Progenitor cell of endocrine pancreas (in vitro differentiated cells): ENCODE data around the gene UGDH. TPM values are rescaled to one million over a fixed set of nuclear protein-coding genes. Genes with fewer than 3 reads are reported as not detected.
"Not testable (repeated sequence)": the region's sequence is repeated elsewhere in the genome, so short reads cannot be mapped to it uniquely, and the experiment has no call there.

Source experiments
- DNase-seq: peaks from one replicate; pipeline ENCODE4 v3.0.0; 2021; ENCODE audit warnings: low spot score; ENCODE audit not compliant: unreplicated experiment
- H3K27ac Mint-ChIP-seq: 2 replicates; pipeline ENCODE4 v1.8.0; 2021; ENCODE audit warnings: mild to moderate bottlenecking, moderate library complexity, mixed read lengths
- H3K27me3 Mint-ChIP-seq: 2 replicates; pipeline ENCODE4 v1.8.0; 2021; ENCODE audit warnings: mixed read lengths
- H3K36me3 Mint-ChIP-seq: 2 replicates; pipeline ENCODE4 v1.8.0; 2022; ENCODE audit warnings: mixed read lengths; ENCODE audit not compliant: insufficient read depth
- H3K4me1 Mint-ChIP-seq: 2 replicates; pipeline ENCODE4 v1.8.0; 2021; ENCODE audit warnings: low read depth, mixed read lengths
- H3K4me3 Mint-ChIP-seq: 2 replicates; pipeline ENCODE4 v1.8.0; 2021; ENCODE audit warnings: low read depth, mild to moderate bottlenecking, moderate library complexity, mixed read lengths
- H3K9me3 Mint-ChIP-seq: 2 replicates; pipeline ENCODE4 v1.8.0; 2021; ENCODE audit warnings: low read depth, mixed read lengths
- total RNA-seq: library from RNA; stranded (reverse); gene quantifications from 2 replicates; pipeline ENCODE4 v1.2.1, GENCODE V29; 2021
- TF ChIP-seq, protein P1 (sequence below): fragments of 200-600 bp; sonication (generic); IDR thresholded peaks from one replicate; pipeline ENCODE4 v1.5.0; 2021; ENCODE audit warnings: antibody characterized with exemption, mild to moderate bottlenecking; ENCODE audit not compliant: unreplicated experiment

Gene UGDH
- total RNA-seq, 1 donor from 2014 or later = 607 TPM

DNA sequence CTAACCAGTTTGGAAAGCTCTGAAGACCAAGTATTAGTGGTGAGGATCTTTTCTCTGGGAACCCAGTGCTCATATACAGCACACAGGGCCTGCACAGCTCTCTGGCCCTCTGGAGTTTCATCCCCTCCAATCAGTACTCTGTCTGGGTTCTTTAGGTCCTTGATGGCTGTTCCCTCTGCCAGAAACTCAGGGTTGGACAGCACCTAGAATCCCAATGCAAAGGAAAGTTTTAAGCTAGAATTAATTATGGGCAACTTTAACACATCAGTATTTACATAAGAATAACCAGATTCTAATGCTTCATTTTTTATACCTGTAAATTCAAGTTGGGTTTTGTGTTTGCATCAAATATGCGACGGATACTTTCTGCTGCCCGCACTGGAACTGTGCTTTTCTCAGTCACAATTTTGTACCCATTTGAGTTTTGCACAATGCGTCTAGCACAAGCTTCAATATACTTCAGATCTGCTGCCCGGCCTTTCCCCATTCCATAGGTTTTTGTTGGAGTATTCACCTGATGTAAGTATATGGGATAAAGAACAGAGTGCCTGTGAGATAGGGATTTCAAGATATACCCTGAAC is 16.8 kb downstream of the UGDH start:
- Mint-ChIP-seq H3K9me3 (no peaks in the 10 kb centered on the region), H3K27ac (peak overlapping the region; percentile 20), H3K4me1 (peaks cover 7% of the 10 kb centered on the region), H3K4me3 (no peak overlapping the region), H3K27me3 (no peaks in the 10 kb centered on the region), H3K36me3 (peaks cover 45% of the 10 kb centered on the region)
- DNase-seq = no peak
- TF ChIP-seq, protein P1, sequence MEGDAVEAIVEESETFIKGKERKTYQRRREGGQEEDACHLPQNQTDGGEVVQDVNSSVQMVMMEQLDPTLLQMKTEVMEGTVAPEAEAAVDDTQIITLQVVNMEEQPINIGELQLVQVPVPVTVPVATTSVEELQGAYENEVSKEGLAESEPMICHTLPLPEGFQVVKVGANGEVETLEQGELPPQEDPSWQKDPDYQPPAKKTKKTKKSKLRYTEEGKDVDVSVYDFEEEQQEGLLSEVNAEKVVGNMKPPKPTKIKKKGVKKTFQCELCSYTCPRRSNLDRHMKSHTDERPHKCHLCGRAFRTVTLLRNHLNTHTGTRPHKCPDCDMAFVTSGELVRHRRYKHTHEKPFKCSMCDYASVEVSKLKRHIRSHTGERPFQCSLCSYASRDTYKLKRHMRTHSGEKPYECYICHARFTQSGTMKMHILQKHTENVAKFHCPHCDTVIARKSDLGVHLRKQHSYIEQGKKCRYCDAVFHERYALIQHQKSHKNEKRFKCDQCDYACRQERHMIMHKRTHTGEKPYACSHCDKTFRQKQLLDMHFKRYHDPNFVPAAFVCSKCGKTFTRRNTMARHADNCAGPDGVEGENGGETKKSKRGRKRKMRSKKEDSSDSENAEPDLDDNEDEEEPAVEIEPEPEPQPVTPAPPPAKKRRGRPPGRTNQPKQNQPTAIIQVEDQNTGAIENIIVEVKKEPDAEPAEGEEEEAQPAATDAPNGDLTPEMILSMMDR = no peak

DNA sequence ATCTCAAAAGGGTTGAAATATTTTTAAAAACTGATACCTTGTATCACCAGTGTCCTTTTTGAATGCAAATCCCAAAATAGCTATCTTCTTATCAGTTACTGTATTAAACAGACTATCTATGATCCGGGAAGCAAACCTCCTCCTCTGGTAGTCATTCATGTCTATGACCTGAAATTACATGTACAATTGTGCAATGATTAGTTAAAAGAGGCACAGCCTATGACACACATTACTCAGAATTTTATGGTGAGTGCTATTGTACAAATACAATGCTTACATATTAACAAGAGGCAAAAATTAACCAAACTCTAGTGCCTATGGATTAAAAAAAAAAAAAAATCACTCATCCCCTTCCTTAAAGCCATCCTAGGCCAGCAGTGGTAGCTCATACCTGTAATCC is 21.7 kb downstream of the UGDH start:
- Mint-ChIP-seq H3K4me3 (no peak overlapping the region), H3K4me1 (peaks cover 1% of the 10 kb centered on the region), H3K27me3 (no peaks in the 10 kb centered on the region), H3K36me3 (peaks cover 58% of the 10 kb centered on the region), H3K27ac (peak overlapping the region; percentile 77), H3K9me3 (no peaks in the 10 kb centered on the region)
- TF ChIP-seq, protein P1 = no peak
- no peak for DNase-seq

DNA sequence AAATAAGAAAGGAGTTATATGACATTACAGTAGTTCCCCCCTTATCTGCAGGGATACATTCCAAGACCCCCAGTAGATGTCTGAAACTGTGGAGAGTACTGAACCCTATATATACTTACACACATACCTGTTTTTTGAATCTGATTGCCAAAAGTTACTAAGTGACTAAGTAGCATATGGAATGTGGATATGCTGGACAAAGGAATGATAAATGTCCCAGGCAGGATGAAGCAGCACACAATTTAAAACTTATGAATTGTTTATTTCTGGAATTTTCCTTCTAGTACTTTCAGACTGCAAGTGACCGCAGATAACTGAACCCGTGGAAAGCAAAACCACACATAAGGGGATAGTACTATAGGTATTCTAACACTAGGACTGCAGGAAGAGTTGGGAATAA is 22.7 kb downstream of the UGDH start:
- Mint-ChIP-seq H3K27me3 (no peaks in the 10 kb centered on the region), H3K27ac (peak overlapping the region; percentile 67), H3K4me1 (peaks cover 1% of the 10 kb centered on the region), H3K9me3 (no peaks in the 10 kb centered on the region), H3K36me3 (peaks cover 52% of the 10 kb centered on the region), H3K4me3 (no peak overlapping the region)
- no peak for DNase-seq
- TF ChIP-seq, protein P1 = no peak

DNA sequence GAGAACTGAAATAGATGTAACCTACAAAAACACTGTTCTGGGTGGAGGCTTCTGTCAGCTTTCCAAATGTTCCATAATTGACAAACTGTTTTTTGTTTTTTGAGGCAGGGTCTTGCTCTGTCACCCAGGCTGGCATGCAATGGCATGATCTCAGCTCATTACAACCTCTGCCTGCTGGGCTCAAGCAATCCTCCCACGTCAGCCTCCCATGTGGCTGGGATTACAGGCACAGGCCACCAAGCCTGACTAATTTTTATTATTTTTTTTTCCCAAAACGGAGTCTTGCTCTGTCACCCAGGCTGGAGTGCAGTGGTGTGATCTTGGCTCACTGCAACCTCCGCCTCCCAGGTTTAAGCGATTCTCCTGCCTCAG is 24.6 kb downstream of the UGDH start:
- Mint-ChIP-seq H3K27ac (peak overlapping the region; percentile 82), H3K36me3 (peaks cover 52% of the 10 kb centered on the region)
- DNase-seq, H3K4me3 Mint-ChIP-seq, H3K27me3 Mint-ChIP-seq, H3K4me1 Mint-ChIP-seq, H3K9me3 Mint-ChIP-seq: not testable (repeated sequence)

DNA sequence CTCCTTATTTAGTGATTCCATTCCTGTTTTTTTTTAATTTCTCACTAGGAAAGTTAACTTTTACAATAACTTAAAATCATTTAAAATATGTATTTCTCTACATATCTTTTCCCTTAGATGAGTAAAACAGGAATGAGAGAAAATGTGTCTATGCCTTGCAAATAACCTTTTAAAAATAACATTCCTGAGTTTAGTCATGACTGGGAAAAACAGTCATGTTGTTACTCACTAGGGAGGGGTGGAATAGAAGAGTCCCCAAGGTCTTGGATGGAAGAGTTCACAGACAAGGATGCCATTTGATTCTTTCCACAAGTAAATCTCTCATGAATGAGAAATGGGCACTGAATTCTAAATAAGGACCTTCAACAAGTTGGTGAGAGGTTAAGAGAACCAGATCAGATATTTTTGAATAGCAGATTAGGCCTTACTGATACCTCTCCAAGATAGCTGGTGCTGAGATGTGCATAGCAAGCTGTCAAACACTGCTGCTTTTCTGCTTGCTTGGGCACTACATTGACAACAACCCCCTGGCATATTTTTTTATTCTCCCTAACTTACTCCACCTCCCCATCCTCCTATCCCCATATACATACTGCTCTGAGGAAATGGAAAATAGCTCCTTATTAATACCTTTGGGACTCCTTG is 25.1 kb downstream of the UGDH start:
- H3K27ac Mint-ChIP-seq = peak overlapping the region; percentile 82
- peaks cover 1% of the 10 kb centered on the region for H3K4me1 Mint-ChIP-seq
- TF ChIP-seq, protein P1 = no peak
- no peak for DNase-seq
- H3K4me3 Mint-ChIP-seq = no peak overlapping the region
- H3K9me3 Mint-ChIP-seq = no peaks in the 10 kb centered on the region
- peaks cover 50% of the 10 kb centered on the region for H3K36me3 Mint-ChIP-seq
- H3K27me3 Mint-ChIP-seq = no peaks in the 10 kb centered on the region

DNA sequence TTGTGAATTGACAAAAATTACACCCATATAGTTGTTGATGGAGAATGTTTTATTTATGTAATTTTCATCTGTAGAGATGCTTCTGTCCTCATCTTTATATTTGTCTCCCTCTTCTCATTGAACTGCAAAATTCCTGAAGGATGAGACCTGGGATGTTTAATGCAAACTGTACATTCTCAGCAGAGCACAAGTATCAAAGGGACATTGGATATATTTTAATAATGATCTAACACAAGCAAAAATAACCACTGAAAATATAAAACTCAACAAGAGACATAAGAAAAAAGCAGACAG is 28.6 kb downstream of the UGDH start:
- H3K4me3 Mint-ChIP-seq = no peak overlapping the region
- no peaks in the 10 kb centered on the region for H3K27me3 Mint-ChIP-seq
- H3K4me1 Mint-ChIP-seq = no peaks in the 10 kb centered on the region
- no peak overlapping the region for H3K27ac Mint-ChIP-seq
- no peaks in the 10 kb centered on the region for H3K9me3 Mint-ChIP-seq
- TF ChIP-seq, protein P1 = no peak
- peaks cover 30% of the 10 kb centered on the region for H3K36me3 Mint-ChIP-seq
- no peak for DNase-seq
